ENCODE results near the gene MBNL2.
"Not testable (repeated sequence)": the region's sequence is repeated elsewhere in the genome, so short reads cannot be mapped to it uniquely, and the experiment has no call there.

MBNL2 gene

GRCh38 chr13:97221989-97222700, at the start of gene MBNL2:
Gene MBNL2, plus strand, starts transcription at chr13:97222333. Its CDS starts 53,903 bp downstream, at chr13:97276236.
- DNase-seq: peak; percentile 90

GRCh38 chr13:97174638-97175037, 47.5 kb upstream of the MBNL2 start:
- DNase-seq: no peak

- DNase-seq: no peak
Observed at GRCh38 chr13:97175041-97175440, 47.1 kb upstream of the MBNL2 start.

- no peak for DNase-seq
Observed at GRCh38 chr13:97179501-97179900, 42.6 kb upstream of the MBNL2 start.

- no peak for DNase-seq
Observed at GRCh38 chr13:97182111-97182890, 39.8 kb upstream of the MBNL2 start.

- no peak for DNase-seq
Observed at GRCh38 chr13:97185291-97185690, 36.8 kb upstream of the MBNL2 start.

- DNase-seq: no peak
Observed at GRCh38 chr13:97185751-97186150, 36.4 kb upstream of the MBNL2 start.

GRCh38 chr13:97188207-97188606, 33.9 kb upstream of the MBNL2 start:
- DNase-seq: no peak

GRCh38 chr13:97189928-97190327, 32.2 kb upstream of the MBNL2 start:
- DNase-seq: no peak

- DNase-seq: no peak
Observed at GRCh38 chr13:97191142-97191541, 31.0 kb upstream of the MBNL2 start.

GRCh38 chr13:97191615-97192014, 30.5 kb upstream of the MBNL2 start:
- no peak for DNase-seq

GRCh38 chr13:97192166-97192565, 30.0 kb upstream of the MBNL2 start:
- DNase-seq: no peak

GRCh38 chr13:97193577-97193976, 28.6 kb upstream of the MBNL2 start:
- no peak for DNase-seq

GRCh38 chr13:97194479-97194878, 27.7 kb upstream of the MBNL2 start:
- DNase-seq: no peak

- no peak for DNase-seq
Observed at GRCh38 chr13:97196340-97196739, 25.8 kb upstream of the MBNL2 start.

- DNase-seq: no peak
Observed at GRCh38 chr13:97198753-97199152, 23.4 kb upstream of the MBNL2 start.

GRCh38 chr13:97199451-97199850, 22.7 kb upstream of the MBNL2 start:
- DNase-seq: no peak

GRCh38 chr13:97200081-97200942, 21.8 kb upstream of the MBNL2 start:
- DNase-seq: no peak

GRCh38 chr13:97202761-97203160, 19.4 kb upstream of the MBNL2 start:
- no peak for DNase-seq

GRCh38 chr13:97205465-97205864, 16.7 kb upstream of the MBNL2 start:
- no peak for DNase-seq

- DNase-seq: no peak
Observed at GRCh38 chr13:97205982-97206381, 16.2 kb upstream of the MBNL2 start.

GRCh38 chr13:97207252-97207651, 14.9 kb upstream of the MBNL2 start:
- not testable (repeated sequence) for DNase-seq

GRCh38 chr13:97211300-97211699, 10.8 kb upstream of the MBNL2 start:
- DNase-seq: no peak

Data from SIG-M5 (cell line).